Heart left ventricle (tissue), 16 donors: Measurements from ENCODE around the gene NCR1. TPM values are rescaled to one million over a fixed set of nuclear protein-coding genes. Genes with fewer than 3 reads are reported as not detected.
A peak's percentile ranks its signal among the peaks of the same experiment; 100 is the strongest.

Experiments
- ATAC-seq, 4 donors: fragments of 200-7000 bp; cut with Tn5 transposase; one replicate each; pipeline ENCODE4 v1.9.1; 2020 to 2022; ENCODE audit warnings: moderate library complexity in 4 of 4, mild to moderate bottlenecking in 3 of 4, moderate number of reproducible peaks in 1 of 4
- DNase-seq, 5 donors: peaks; one replicate each; pipeline ENCODE4 v3.0.0-alpha.2; 2020
- H3K27ac ChIP-seq, 12 donors: fragments of 200-600 bp; sonication (generic) in 4 of 12; one replicate each; pipeline versions ENCODE4 v1.5.0 to v1.8.0; 2016 to 2022; ENCODE audit warnings: mild to moderate bottlenecking in 2 of 12
- H3K27me3 ChIP-seq, 9 donors: fragments of 200-600 bp; sonication (generic) in 2 of 9; one replicate each; pipeline versions ENCODE4 v1.5.1 to v1.8.0; 2016 to 2022; ENCODE audit warnings: mild to moderate bottlenecking in 3 of 9
- H3K36me3 ChIP-seq, 9 donors: fragments of 200-600 bp; sonication (generic) in 2 of 9; one replicate each; pipeline versions ENCODE4 v1.5.0 to v1.8.0; 2018 to 2022; ENCODE audit warnings: mild to moderate bottlenecking in 2 of 9
- H3K4me1 ChIP-seq, 12 donors: fragments of 200-600 bp; sonication (generic) in 4 of 12; one replicate each; pipeline versions ENCODE4 v1.5.0 to v1.8.0; 2016 to 2022; ENCODE audit warnings: mild to moderate bottlenecking in 3 of 12
- H3K4me3 ChIP-seq, 12 donors: fragments of 200-600 bp; sonication (generic) in 4 of 12; one replicate each; pipeline versions ENCODE4 v1.5.0 to v1.8.0; 2017 to 2022; ENCODE audit warnings: mild to moderate bottlenecking in 9 of 12, moderate library complexity in 4 of 12
- H3K9me3 ChIP-seq, 12 donors: fragments of 200-600 bp; sonication (generic) in 4 of 12; one replicate each; pipeline versions ENCODE4 v1.5.0 to v1.8.0; 2016 to 2022; ENCODE audit warnings: mild to moderate bottlenecking in 1 of 12
- CTCF ChIP-seq, 12 donors: fragments of 200-600 bp; sonication (generic) in 4 of 12; IDR thresholded peaks; one replicate each; pipeline versions ENCODE4 v1.5.0 to v1.8.0; 2018 to 2022; ENCODE audit warnings: antibody characterized with exemption in 12 of 12, mild to moderate bottlenecking in 5 of 12
- POLR2A ChIP-seq, 2 donors: fragments of 450-650 bp; IDR thresholded peaks; one replicate each; pipeline ENCODE4 v1.6.1; 2017; ENCODE audit warnings: antibody characterized with exemption in 2 of 2, mild to moderate bottlenecking in 2 of 2, moderate library complexity in 2 of 2
- WGBS, 4 donors: extraction: QIAGEN DNeasy Blood & Tissue Kit in 2 of 4; methylation state at CpG; one replicate each; pipeline versions ENCODE4 v1.1.5 to v1.1.7; 2013 to 2018; 5-methylcytosine and 5-hydroxymethylcytosine counted together
- intact Hi-C, 10 donors: fragments of 100-400 bp; cut with DNase I; formaldehyde crosslinking; loops; one replicate each; pipeline versions ENCODE4 v1.11.1 to v1.14.2; 2022
- polyA plus RNA-seq, 2 donors: library from polyadenylated mRNA; stranded (reverse); fragments of 200-250 nt; gene quantifications; one replicate each; pipeline ENCODE4 v1.2.3, GENCODE V29; 2013
- total RNA-seq, 9 donors: library from RNA; depleted of rRNA in 2 of 9; stranded (reverse); fragments of >200 nt in 2 of 9; fragmentation: NEBNext Ultra II Directional in 3 of 9; extraction: Animal tissue kit (Norgen Biotek cat#: 25700) in 3 of 9; gene quantifications; one replicate each; pipeline versions ENCODE4 v1.1.0 to v1.2.4, GENCODE V29; 2016 to 2023
- donor health status: ischemic (EF 13 %, LVEDD 7.1; RV severe dilation, severe dysfunction).
- donor health status: healthy with polysubstance abuse.
- donor health status: DM: no; HTN: yes; CAD: no.
- donor health status: DM: no; HTN: no; CAD: no.
- donor health status: ischemic (EF 25% LVEDD 6.9; RV normal size, moderate dysfunction).
- donor health status: ischemic (EF 25% LVEDD 5.7; RV mildly dilated, moderate dysfunction).
- donor health status: healthy.
- donor health status: DM: yes; HTN: yes; CAD: no.
- donor health status: ischemic (EF 35%, LVEDD 5.7; RV mildly dilated, moderate dysfunction).
- donor health status: nonischemic (EF 11% LVEDD 7.7; RV severe dilation, severe dysfunction).
- donor health status: DM: yes; HTN: yes; CAD: no.
- donor health status: PGD.
- donor health status: ischemic (EF 29% LVEDD 5.4; RV normal size, mild dysfunction).
- donor health status: nonischemic (EF 23%, LVEDD 6.1; RV moderate dilation, normal function).

Gene NCR1
- total and polyA plus RNA-seq, 11 donors: 0.33 to 1.2 TPM; not detected in 9

GRCh38 chr19:54873990-54874389, 32.0 kb upstream of the NCR1 start, which contains the start of gene FCAR:
TSS of gene FCAR (plus strand) at chr19:54874235. CDS start at chr19:54874290, 55 bp downstream.
- Histone ChIP-seq H3K27ac (peak within 1 kb of the TSS in 1 of 12 donors; percentile 37), H3K4me3 (peak within 1 kb of the TSS in 1 of 12 donors; percentile 41), H3K27me3 (peaks cover 0 to 4% (median 0%) of the 10 kb centered on the region in 9 donors), H3K4me1 (peaks cover 0 to 28% (median 0%) of the 10 kb centered on the region in 12 donors), H3K36me3 (no peaks in the 10 kb centered on the region), H3K9me3 (no peaks in the 10 kb centered on the region)
- ATAC-seq: peak in 1 of 4 donors; percentile 39
- no peak for TF ChIP-seq CTCF (IDR thresholded peaks at IDR 0.05)
- no peak for TF ChIP-seq POLR2A (IDR thresholded peaks at IDR 0.05)
- DNase-seq: no peak
- 67 to 75% (median 72%) methylated on average over 8 of the region's 8 CpGs for WGBS, 4 donors
- intact Hi-C loops: no loop called here

GRCh38 chr19:54875506-54875905, 30.4 kb upstream of the NCR1 start:
- 44 to 49% (median 48%) methylated on average over 2 of the region's 2 CpGs for WGBS, 4 donors
- peaks cover 0 to 28% (median 0%) of the 10 kb centered on the region in 12 donors for H3K4me1 ChIP-seq
- no peaks in the 10 kb centered on the region for H3K36me3 ChIP-seq
- no peaks in the 10 kb centered on the region for H3K9me3 ChIP-seq
- peak overlapping the region in 1 of 12 donors; percentile 22 for H3K27ac ChIP-seq
- H3K4me3 ChIP-seq: peak overlapping the region in 1 of 12 donors; percentile 41
- intact Hi-C loops: no loop called here
- peak in 2 of 4 donors; percentile 34 to 66 for ATAC-seq
- DNase-seq: no peak
- H3K27me3 ChIP-seq: peaks cover 0 to 9% (median 0%) of the 10 kb centered on the region in 9 donors
- no peak for TF ChIP-seq POLR2A (IDR thresholded peaks at IDR 0.05)
- TF ChIP-seq CTCF (IDR thresholded peaks at IDR 0.05): no peak

GRCh38 chr19:54877471-54877870, 28.5 kb upstream of the NCR1 start:
- intact Hi-C loops: no loop called here
- Histone ChIP-seq H3K36me3 (no peaks in the 10 kb centered on the region), H3K4me3 (no peak overlapping the region), H3K9me3 (no peaks in the 10 kb centered on the region), H3K27ac (peak overlapping the region in 1 of 12 donors; percentile 62), H3K27me3 (peaks cover 0 to 23% (median 8%) of the 10 kb centered on the region in 9 donors), H3K4me1 (peaks cover 0 to 28% (median 0%) of the 10 kb centered on the region in 12 donors)
- 56 to 67% (median 60%) methylated on average over 3 of the region's 3 CpGs for WGBS, 4 donors
- DNase-seq: no peak
- TF ChIP-seq POLR2A (IDR thresholded peaks at IDR 0.05) (no peak), CTCF (IDR thresholded peaks at IDR 0.05) (no peak)
- ATAC-seq: no peak

- ATAC-seq (no peak), DNase-seq (no peak)
- H3K9me3 ChIP-seq: no peaks in the 10 kb centered on the region
- WGBS, 4 donors: 58 to 65% (median 63%) methylated on average over 6 of the region's 6 CpGs
- H3K4me3 ChIP-seq: no peak overlapping the region
- H3K27ac ChIP-seq: no peak overlapping the region
- H3K4me1 ChIP-seq: peaks cover 0 to 5% (median 0%) of the 10 kb centered on the region in 12 donors
- H3K36me3 ChIP-seq: no peaks in the 10 kb centered on the region
- peaks cover 0 to 54% (median 9%) of the 10 kb centered on the region in 9 donors for H3K27me3 ChIP-seq
- TF ChIP-seq POLR2A (IDR thresholded peaks at IDR 0.05) (no peak), CTCF (IDR thresholded peaks at IDR 0.05) (no peak)
- intact Hi-C loops: loop anchor here in 1 of 10 donors (5.0 kb wide), 1 partner anchor 620 kb away; no protein-coding TSS in a partner anchor
Observed at GRCh38 chr19:54881884-54882283, 24.1 kb upstream of the NCR1 start.
